ENCODE measurements around the gene ZNF280B.

- TF ChIP-seq POLR2AphosphoS5 (IDR thresholded peaks at IDR 0.05; ENCODE audit: low read depth, low read length), result no peak
- no peak for TF ChIP-seq REST (IDR thresholded peaks at IDR 0.05; ENCODE audit: low read depth, low read length)
- TF ChIP-seq CTCF (IDR thresholded peaks at IDR 0.05), result peak; percentile 75
- no peak for TF ChIP-seq EP300 (IDR thresholded peaks at IDR 0.05; ENCODE audit: borderline replicate concordance in 1 of 2, low read depth in 1 of 2, low read length in 1 of 2)
- TF ChIP-seq EZH2phosphoT487 (IDR thresholded peaks at IDR 0.05; ENCODE audit: borderline replicate concordance, low read depth), result no peak
- TF ChIP-seq FOXM1 (IDR thresholded peaks at IDR 0.05; ENCODE audit: low read depth), result no peak
- no peak for TF ChIP-seq SMC3 (IDR thresholded peaks at IDR 0.05; ENCODE audit: low read depth, low read length)
- no peak for TF ChIP-seq SIN3A (IDR thresholded peaks at IDR 0.05; ENCODE audit: borderline replicate concordance, low read depth, low read length)
Observed at GRCh38 chr22:22508274-22509176, at the start of gene ZNF280B.

All from SK-N-SH (cell line).